BJ (cell line): ENCODE results near the gene GTF2IRD1. TPM values are rescaled to one million over a fixed set of nuclear protein-coding genes. Genes with fewer than 3 reads are reported as not detected.
"Not testable (repeated sequence)": the region's sequence is repeated elsewhere in the genome, so short reads cannot be mapped to it uniquely, and the experiment has no call there.

Source experiments
- CTCF ChIA-PET: fragments of 350-600 bp; formaldehyde crosslinking; extraction: SDS; loops from one replicate; lab custom pipeline; 2021; ENCODE audit warnings: antibody characterized with exemption, inconsistent platforms; lab: Yijun Ruan, JAX
- POLR2A ChIA-PET: fragments of 300-600 bp; sonication (Branson Sonifier 250); formaldehyde crosslinking; extraction: SDS; loops from one replicate; lab custom pipeline; 2021; ENCODE audit warnings: antibody characterized with exemption; lab: Charles Lee
- DNase-seq: peaks from one replicate; pipeline ENCODE4 v3.0.0-alpha.2; 2011; ENCODE audit warnings: low read depth
- H3K27me3 ChIP-seq: 2 replicates; pipeline ENCODE4 v1.6.0; 2011; ENCODE audit warnings: low read length; ENCODE audit not compliant: control insufficient read depth, insufficient read depth
- H3K36me3 ChIP-seq: 2 replicates; pipeline ENCODE4 v1.5.1; 2011; ENCODE audit warnings: low read length; ENCODE audit not compliant: control insufficient read depth, insufficient read depth
- H3K4me3 ChIP-seq: 2 replicates; pipeline ENCODE4 v1.5.1; 2011; ENCODE audit warnings: low read depth, mild to moderate bottlenecking, control low read depth, low read length
- polyA plus RNA-seq: library from polyadenylated mRNA; depleted of rRNA; stranded (reverse); fragments of >200 nt; gene quantifications from 2 replicates; pipeline ENCODE4 v1.2.3, GENCODE V29; 2011
- TF ChIP-seq, protein P1 (sequence below): IDR thresholded peaks from 2 replicates; pipeline ENCODE4 v1.5.1; 2011; ENCODE audit warnings: low read depth, mild to moderate bottlenecking, control low read depth, inconsistent platforms, low read length, moderate library complexity; ENCODE audit not compliant: insufficient read depth

Gene GTF2IRD1
- polyA plus RNA-seq, 1 experiment, result 29.0 TPM

DNA sequence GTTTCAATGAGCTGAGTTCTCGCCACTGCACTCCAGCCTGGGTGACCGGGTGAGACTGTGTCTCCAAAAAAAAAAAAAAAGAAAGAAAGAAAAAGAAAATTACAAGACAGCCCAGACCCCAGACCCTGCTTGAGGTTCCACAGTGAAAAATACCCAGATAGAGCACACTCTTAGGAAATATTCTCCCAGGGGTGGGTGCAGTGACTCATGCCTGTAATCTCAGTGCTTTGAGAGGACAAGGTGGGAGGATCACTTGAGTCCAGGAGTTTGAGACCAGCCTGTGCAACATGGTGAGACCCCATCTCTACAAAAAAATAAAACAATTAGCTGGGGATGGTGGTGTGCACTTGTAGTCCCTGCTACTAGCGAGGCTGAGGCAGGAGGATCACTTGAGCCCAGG, 41.1 kb upstream of the GTF2IRD1 start:
- POLR2A ChIA-PET, result no interaction called here
- TF ChIP-seq, protein P1, sequence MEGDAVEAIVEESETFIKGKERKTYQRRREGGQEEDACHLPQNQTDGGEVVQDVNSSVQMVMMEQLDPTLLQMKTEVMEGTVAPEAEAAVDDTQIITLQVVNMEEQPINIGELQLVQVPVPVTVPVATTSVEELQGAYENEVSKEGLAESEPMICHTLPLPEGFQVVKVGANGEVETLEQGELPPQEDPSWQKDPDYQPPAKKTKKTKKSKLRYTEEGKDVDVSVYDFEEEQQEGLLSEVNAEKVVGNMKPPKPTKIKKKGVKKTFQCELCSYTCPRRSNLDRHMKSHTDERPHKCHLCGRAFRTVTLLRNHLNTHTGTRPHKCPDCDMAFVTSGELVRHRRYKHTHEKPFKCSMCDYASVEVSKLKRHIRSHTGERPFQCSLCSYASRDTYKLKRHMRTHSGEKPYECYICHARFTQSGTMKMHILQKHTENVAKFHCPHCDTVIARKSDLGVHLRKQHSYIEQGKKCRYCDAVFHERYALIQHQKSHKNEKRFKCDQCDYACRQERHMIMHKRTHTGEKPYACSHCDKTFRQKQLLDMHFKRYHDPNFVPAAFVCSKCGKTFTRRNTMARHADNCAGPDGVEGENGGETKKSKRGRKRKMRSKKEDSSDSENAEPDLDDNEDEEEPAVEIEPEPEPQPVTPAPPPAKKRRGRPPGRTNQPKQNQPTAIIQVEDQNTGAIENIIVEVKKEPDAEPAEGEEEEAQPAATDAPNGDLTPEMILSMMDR, result no peak
- H3K36me3 ChIP-seq, result no peaks in the 10 kb centered on the region
- no peak overlapping the region for H3K4me3 ChIP-seq
- no peak for DNase-seq
- CTCF ChIA-PET, result interaction anchor here (1.3 to 3.7 kb wide), 5 partner anchors 12 to 206 kb away, joined by 4 to 18 read pairs (median 8); no protein-coding TSS in a partner anchor
- no peaks in the 10 kb centered on the region for H3K27me3 ChIP-seq

DNA sequence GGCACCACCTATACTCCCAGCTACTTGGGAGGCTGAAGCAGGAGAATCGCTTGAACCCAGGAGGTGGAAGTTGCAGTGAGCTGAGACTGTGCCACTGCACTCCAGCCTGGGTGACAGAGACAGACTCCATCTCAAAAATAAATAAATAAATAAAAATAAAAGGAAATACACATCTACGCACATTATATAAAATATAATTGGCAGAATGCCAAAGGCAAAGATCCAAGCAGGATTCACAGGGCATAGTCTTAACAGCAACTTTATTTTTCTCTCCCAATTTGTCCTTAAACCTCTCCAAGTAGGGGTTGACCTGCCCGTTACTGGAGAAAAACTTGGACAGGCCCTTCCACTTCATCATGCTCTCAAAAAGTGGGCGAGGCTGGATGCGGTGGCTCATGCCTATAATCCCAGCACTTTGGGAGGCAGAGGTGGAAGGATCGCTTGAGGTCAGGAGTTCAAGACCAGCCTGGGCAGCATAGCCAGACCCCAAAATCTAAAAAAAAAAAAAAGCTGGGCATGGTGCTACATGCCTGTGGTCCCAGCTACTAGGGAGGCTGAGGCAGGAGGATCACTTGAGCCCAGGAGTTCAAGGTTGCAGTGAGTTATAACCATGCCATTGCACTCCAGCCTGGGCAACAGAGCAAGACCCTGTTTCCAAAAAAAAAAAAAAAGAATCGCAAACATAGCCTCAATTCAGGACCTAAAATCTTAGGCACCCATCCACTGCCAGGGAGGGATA, 38.9 kb upstream of the GTF2IRD1 start:
- DNase-seq, POLR2A ChIA-PET, CTCF ChIA-PET, H3K4me3 ChIP-seq, H3K27me3 ChIP-seq, H3K36me3 ChIP-seq: not testable (repeated sequence)

DNA sequence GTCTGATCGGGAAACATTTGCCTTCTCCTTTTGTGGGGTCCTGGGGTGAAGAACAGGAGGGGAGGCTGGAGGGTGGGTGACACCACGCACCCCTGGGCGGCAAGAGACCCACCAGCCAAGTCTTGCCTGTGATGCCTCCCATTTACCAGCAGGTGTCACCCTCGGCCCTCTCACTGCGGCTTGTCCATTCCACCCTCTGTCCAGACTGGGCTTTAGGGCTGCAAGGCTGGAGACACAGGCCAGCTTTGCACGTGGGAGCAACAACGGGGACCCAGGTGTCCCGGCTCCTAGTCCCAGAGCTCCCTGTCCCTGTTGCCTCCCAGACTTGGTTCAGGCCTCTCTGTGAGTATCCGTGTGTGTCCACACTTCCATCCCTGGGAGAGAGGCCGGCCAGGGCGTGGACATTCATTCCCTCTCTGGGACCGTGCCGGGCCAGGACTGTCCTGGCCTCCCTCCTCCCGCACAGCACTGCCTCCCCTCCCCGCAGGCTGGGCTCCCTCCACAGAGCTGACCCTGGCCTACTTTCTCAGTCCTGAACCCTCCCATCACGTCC, 36.2 kb upstream of the GTF2IRD1 start:
- no peaks in the 10 kb centered on the region for H3K36me3 ChIP-seq
- no peak overlapping the region for H3K4me3 ChIP-seq
- H3K27me3 ChIP-seq, result no peaks in the 10 kb centered on the region
- DNase-seq, result no peak
- TF ChIP-seq, protein P1, result peak; percentile 98
- ChIA-PET CTCF (interaction anchor here (0.7 to 5.4 kb wide), 24 partner anchors 10 to 211 kb away, joined by 3 to 73 read pairs (median 3); no protein-coding TSS in a partner anchor), POLR2A (no interaction called here)

DNA sequence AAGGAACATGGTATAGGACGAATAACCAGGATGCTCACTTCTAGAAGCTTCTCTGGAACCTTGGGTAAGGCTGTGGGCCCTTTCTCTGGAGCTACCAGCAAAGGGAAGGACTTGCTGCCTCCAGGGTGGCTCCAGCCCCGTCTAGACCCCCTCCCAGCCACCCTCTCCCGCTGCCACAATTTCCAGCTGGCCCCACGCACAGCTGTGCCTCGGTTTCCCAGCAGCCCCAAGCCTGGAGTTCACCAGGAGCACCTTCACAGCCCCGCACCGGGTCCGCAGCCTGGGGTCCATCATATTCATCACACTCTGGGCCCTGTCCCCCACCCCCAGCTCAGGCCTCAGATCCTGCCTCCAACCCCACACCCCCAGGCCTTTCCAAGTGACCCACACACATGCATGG, 35.6 kb upstream of the GTF2IRD1 start:
- ChIA-PET POLR2A (no interaction called here), CTCF (interaction anchor here (0.7 to 5.4 kb wide), 24 partner anchors 9 to 212 kb away, joined by 3 to 73 read pairs (median 3); no protein-coding TSS in a partner anchor)
- Histone ChIP-seq H3K4me3 (no peak overlapping the region), H3K27me3 (no peaks in the 10 kb centered on the region), H3K36me3 (no peaks in the 10 kb centered on the region)
- no peak for DNase-seq
- TF ChIP-seq, protein P1, result no peak

DNA sequence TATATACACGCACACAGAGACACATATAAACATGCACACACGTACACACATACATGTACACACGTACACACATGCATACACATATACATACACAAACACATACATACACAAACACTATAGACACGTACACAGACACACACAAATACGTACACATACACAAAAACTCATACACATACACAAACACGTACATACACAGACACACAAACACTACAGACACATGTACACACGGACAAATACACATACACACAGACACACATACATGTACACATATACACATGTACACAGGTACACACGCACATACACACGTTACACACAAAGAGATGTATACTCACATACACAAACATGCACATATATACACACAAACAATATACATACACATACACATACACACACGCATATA, 35.2 kb upstream of the GTF2IRD1 start:
- TF ChIP-seq, protein P1, result no peak
- no peaks in the 10 kb centered on the region for H3K36me3 ChIP-seq
- no peaks in the 10 kb centered on the region for H3K27me3 ChIP-seq
- ChIA-PET POLR2A (no interaction called here), CTCF (interaction anchor here (0.9 to 5.4 kb wide), 8 partner anchors 9 to 209 kb away, joined by 3 to 73 read pairs (median 6); no protein-coding TSS in a partner anchor)
- no peak for DNase-seq
- H3K4me3 ChIP-seq, result no peak overlapping the region

DNA sequence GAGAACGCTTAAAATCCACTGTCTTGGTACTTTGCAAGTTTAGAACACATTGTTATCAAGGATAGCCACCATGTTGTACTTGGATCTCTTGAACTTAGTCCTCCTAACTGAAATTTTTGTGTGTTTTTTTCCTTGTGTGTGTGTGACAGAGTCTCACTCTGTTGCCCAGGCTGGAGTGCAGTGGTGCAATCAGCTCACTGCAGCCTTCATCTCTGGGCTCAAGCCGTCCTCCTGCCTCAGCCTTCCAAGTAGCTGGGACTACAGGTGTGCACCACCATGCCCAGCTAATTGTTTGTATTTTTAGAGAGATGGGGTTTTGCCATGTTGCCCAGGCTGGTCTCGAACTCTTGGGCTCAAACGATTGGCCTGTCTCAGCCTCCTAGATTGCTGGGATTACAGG, 34.5 kb upstream of the GTF2IRD1 start:
- H3K4me3 ChIP-seq, POLR2A ChIA-PET, H3K36me3 ChIP-seq, H3K27me3 ChIP-seq, DNase-seq: not testable (repeated sequence)
- CTCF ChIA-PET, result interaction anchor here (0.6 to 5.4 kb wide), 3 partner anchors 13 to 202 kb away, joined by 3 to 73 read pairs (median 3); no protein-coding TSS in a partner anchor
